Ishikawa (cell line): ENCODE measurements around the gene TOR1A.

Source experiments
- CEBPB ChIP-seq: IDR thresholded peaks from 2 replicates; pipeline ENCODE4 v1.6.1; 2012
- EP300 ChIP-seq: IDR thresholded peaks from 2 replicates; pipeline ENCODE4 v1.6.1; 2012; ENCODE audit warnings: borderline replicate concordance
- MAX ChIP-seq: IDR thresholded peaks from 2 replicates; pipeline ENCODE4 v1.6.1; 2012
- NFIC ChIP-seq: IDR thresholded peaks from 2 replicates; pipeline ENCODE4 v1.6.1; 2012
- RAD21 ChIP-seq: IDR thresholded peaks from 2 replicates; pipeline ENCODE4 v1.6.1; 2012; ENCODE audit warnings: low read depth
- REST ChIP-seq: IDR thresholded peaks from 2 replicates; pipeline ENCODE4 v1.6.1; 2012; ENCODE audit warnings: low read depth, mild to moderate bottlenecking
- TAF1 ChIP-seq: IDR thresholded peaks from 2 replicates; pipeline ENCODE4 v1.6.1; 2012; ENCODE audit warnings: low read depth, mild to moderate bottlenecking
- TCF12 ChIP-seq: IDR thresholded peaks from 2 replicates; pipeline ENCODE4 v1.6.1; 2012; ENCODE audit warnings: low read depth
- TEAD4 ChIP-seq: IDR thresholded peaks from 2 replicates; pipeline ENCODE4 v1.6.1; 2012
- USF1 ChIP-seq: IDR thresholded peaks from 2 replicates; pipeline ENCODE4 v1.6.1; 2012
- YY1 ChIP-seq: IDR thresholded peaks from 2 replicates; pipeline ENCODE4 v1.6.1; 2012; ENCODE audit warnings: low read depth

- TF ChIP-seq REST, result no peak
- TF ChIP-seq USF1, result no peak
- TF ChIP-seq TCF12, result no peak
- TF ChIP-seq EP300, result no peak
- TF ChIP-seq YY1, result no peak
- no peak for TF ChIP-seq NFIC
- TF ChIP-seq TEAD4, result no peak
- no peak for TF ChIP-seq MAX
- no peak for TF ChIP-seq RAD21
- no peak for TF ChIP-seq TAF1
- no peak for TF ChIP-seq CEBPB
Measured at GRCh38 chr9:129773262-129774048, 50.5 kb downstream of the TOR1A start.
